Neural cell (in vitro differentiated cells): Measurements from ENCODE around the gene PTPN7. TPM values are rescaled to one million over a fixed set of nuclear protein-coding genes. Genes with fewer than 3 reads are reported as not detected.

Experiments
- H2AFZ ChIP-seq: fragments of 200-600, 300-800 bp; sonication (generic), shearing (Covaris generic); 2 replicates; pipeline ENCODE4 v1.6.0; 2014; ENCODE audit warnings: low read depth, mild to moderate bottlenecking, antibody characterized with exemption, low read length, moderate library complexity
- H3F3A ChIP-seq: fragments of 200-600 bp; shearing (Covaris generic); 2 replicates; pipeline ENCODE4 v1.6.1; 2016; ENCODE audit warnings: mild to moderate bottlenecking, moderate library complexity, mixed read lengths, antibody characterized with exemption, low read length; ENCODE audit not compliant: insufficient read depth, poor library complexity, severe bottlenecking
- H3K27ac ChIP-seq: fragments of 200-600, 300-800 bp; sonication (generic), shearing (Covaris generic); 2 replicates; pipeline ENCODE4 v1.5.1; 2014; ENCODE audit warnings: mild to moderate bottlenecking, low read length, moderate library complexity
- H3K27me3 ChIP-seq: fragments of 300-800, 200-600 bp; sonication (generic), shearing (Covaris generic); 2 replicates; pipeline ENCODE4 v1.6.0; 2014; ENCODE audit warnings: mild to moderate bottlenecking, low read depth, low read length, moderate library complexity; ENCODE audit not compliant: insufficient read depth
- H3K36me3 ChIP-seq: fragments of 300-800, 200-600 bp; sonication (generic), shearing (Covaris generic); 2 replicates; pipeline ENCODE4 v1.5.1; 2014; ENCODE audit warnings: mild to moderate bottlenecking, antibody characterized with exemption, low read length, moderate library complexity; ENCODE audit not compliant: insufficient read depth
- H3K4me2 ChIP-seq: fragments of 300-800, 200-600 bp; sonication (generic), shearing (Covaris generic); 2 replicates; pipeline ENCODE4 v1.6.0; 2014; ENCODE audit warnings: mild to moderate bottlenecking, low read length
- H3K4me3 ChIP-seq: fragments of 300-800, 200-600 bp; sonication (generic), shearing (Covaris generic); 2 replicates; pipeline ENCODE4 v1.5.1; 2014; ENCODE audit warnings: mild to moderate bottlenecking, low read length, moderate library complexity
- H3K79me2 ChIP-seq: fragments of 200-600 bp; shearing (Covaris generic); replicated peaks from 2 replicates; pipeline ENCODE4 v1.6.0; 2014; ENCODE audit warnings: mild to moderate bottlenecking, low read length, moderate library complexity; ENCODE audit not compliant: insufficient read depth
- H3K9ac ChIP-seq: fragments of 300-800, 200-600 bp; sonication (generic), shearing (Covaris generic); 2 replicates; pipeline ENCODE4 v1.6.1; 2016; ENCODE audit warnings: mild to moderate bottlenecking, low read length, mixed read lengths
- H3K9me2 ChIP-seq: fragments of 200-600 bp; shearing (Covaris generic); 2 replicates; pipeline ENCODE4 v1.6.1; 2016; ENCODE audit warnings: mild to moderate bottlenecking, low read length, mixed read lengths; ENCODE audit not compliant: insufficient read depth
- H3K9me3 ChIP-seq: fragments of 200-600, 300-800 bp; sonication (generic), shearing (Covaris generic); 2 replicates; pipeline ENCODE4 v1.6.1; 2016; ENCODE audit warnings: mild to moderate bottlenecking, mixed run types, low read length, moderate library complexity, mixed read lengths
- H4K20me1 ChIP-seq: fragments of 200-600 bp; shearing (Covaris generic); 2 replicates; pipeline ENCODE4 v1.6.1; 2016; ENCODE audit warnings: mild to moderate bottlenecking, mixed run types; ENCODE audit not compliant: insufficient read depth
- CTCF ChIP-seq: fragments of 450-650 bp; IDR thresholded peaks from 2 replicates; pipeline ENCODE4 v1.5.1; 2014; ENCODE audit warnings: antibody characterized with exemption, mild to moderate bottlenecking, moderate library complexity; ENCODE audit not compliant: poor library complexity, severe bottlenecking
- EP300 ChIP-seq: fragments of 450-650 bp; conservative IDR thresholded peaks from 2 replicates; pipeline ENCODE4 v1.6.1; 2014; ENCODE audit warnings: antibody characterized with exemption, mild to moderate bottlenecking, moderate library complexity; ENCODE audit not compliant: poor library complexity, severe bottlenecking
- EZH2 ChIP-seq: fragments of 200-600, 300-800 bp; shearing (Covaris generic), sonication (generic); IDR thresholded peaks from 2 replicates; pipeline ENCODE4 v1.6.1; 2014; ENCODE audit warnings: antibody characterized with exemption, low read length, borderline replicate concordance, mild to moderate bottlenecking; ENCODE audit not compliant: insufficient read depth, poor library complexity, severe bottlenecking
- MXI1 ChIP-seq: fragments of 450-650 bp; conservative IDR thresholded peaks from 2 replicates; pipeline ENCODE4 v1.6.1; 2014; ENCODE audit warnings: antibody characterized with exemption, mild to moderate bottlenecking; ENCODE audit not compliant: poor library complexity, severe bottlenecking
- POLR2AphosphoS5 ChIP-seq: IDR thresholded peaks from 2 replicates; pipeline ENCODE4 v1.6.1; 2012
- RAD21 ChIP-seq: fragments of 450-650 bp; conservative IDR thresholded peaks from 2 replicates; pipeline ENCODE4 v1.6.1; 2014; ENCODE audit warnings: antibody characterized with exemption, mild to moderate bottlenecking, moderate library complexity
- REST ChIP-seq: IDR thresholded peaks from 2 replicates; pipeline ENCODE4 v1.6.1; 2012; ENCODE audit warnings: borderline replicate concordance
- SMC3 ChIP-seq: fragments of 450-650 bp; conservative IDR thresholded peaks from 2 replicates; pipeline ENCODE4 v1.6.1; 2014; ENCODE audit warnings: antibody characterized with exemption, mild to moderate bottlenecking, moderate library complexity; ENCODE audit not compliant: poor library complexity
- TAF1 ChIP-seq: IDR thresholded peaks from 2 replicates; pipeline ENCODE4 v1.6.1; 2012; ENCODE audit warnings: low read depth
- polyA plus RNA-seq: library from polyadenylated mRNA; depleted of rRNA; stranded (reverse); fragments of >200 nt; gene quantifications from 2 replicates; pipeline ENCODE4 v1.2.3, GENCODE V29; 2014

The PTPN7 gene
- polyA plus RNA-seq, 1 donor from 2014 or later: 2.1 TPM

GRCh38 chr1:202179828-202180750, 19.7 kb upstream of the PTPN7 start:
- Histone ChIP-seq H3K9me3 (no peaks in the 10 kb centered on the region), H3K79me2 (no peaks in the 10 kb centered on the region), H3K4me3 (no peak overlapping the region), H3K4me2 (no peak overlapping the region), H3K27ac (no peak overlapping the region), H2AFZ (no peak overlapping the region), H3K27me3 (no peaks in the 10 kb centered on the region), H4K20me1 (no peaks in the 10 kb centered on the region), H3K9me2 (no peaks in the 10 kb centered on the region), H3K9ac (no peak overlapping the region), H3K36me3 (no peaks in the 10 kb centered on the region), H3F3A (no peaks in the 10 kb centered on the region)
- TF ChIP-seq MXI1: no peak
- TF ChIP-seq EP300: no peak
- no peak for TF ChIP-seq POLR2AphosphoS5
- no peak for TF ChIP-seq REST
- no peak for TF ChIP-seq CTCF
- TF ChIP-seq SMC3: no peak
- no peak for TF ChIP-seq RAD21
- TF ChIP-seq TAF1: no peak
- no peak for TF ChIP-seq EZH2

- no peak overlapping the region for H2AFZ ChIP-seq
- no peaks in the 10 kb centered on the region for H3K36me3 ChIP-seq
- H3K9me3 ChIP-seq: no peaks in the 10 kb centered on the region
- no peaks in the 10 kb centered on the region for H3K27me3 ChIP-seq
- TF ChIP-seq RAD21 (no peak), TAF1 (no peak), POLR2AphosphoS5 (no peak), REST (no peak), CTCF (no peak), MXI1 (no peak), EZH2 (no peak), SMC3 (no peak), EP300 (no peak)
- no peaks in the 10 kb centered on the region for H4K20me1 ChIP-seq
- H3K4me3 ChIP-seq: no peak overlapping the region
- no peak overlapping the region for H3K4me2 ChIP-seq
- no peaks in the 10 kb centered on the region for H3K79me2 ChIP-seq
- no peaks in the 10 kb centered on the region for H3K9me2 ChIP-seq
- H3K9ac ChIP-seq: no peak overlapping the region
- H3K27ac ChIP-seq: no peak overlapping the region
- no peaks in the 10 kb centered on the region for H3F3A ChIP-seq
Observed at GRCh38 chr1:202176949-202177927, 16.8 kb upstream of the PTPN7 start.
